WI38 (cell line): Measurements from ENCODE around the gene FEZF2.

ENCODE experiments used
- H3K4me3 ChIP-seq: 2 replicates; pipeline ENCODE4 v1.5.1; 2011; ENCODE audit warnings: low read depth, mild to moderate bottlenecking, control low read depth, low read length
- CTCF ChIP-seq: IDR thresholded peaks from 2 replicates; pipeline ENCODE4 v1.5.1; 2012; ENCODE audit warnings: low read depth, mild to moderate bottlenecking, control low read depth, low read length

The FEZF2 gene

GRCh38 chr3:62368705-62369475 lies 4.5 kb downstream of the FEZF2 start:
- H3K4me3 ChIP-seq: no peak overlapping the region
- TF ChIP-seq CTCF: no peak

- TF ChIP-seq CTCF: no peak
- H3K4me3 ChIP-seq: no peak overlapping the region
Observed at GRCh38 chr3:62368290-62368704, 5.1 kb downstream of the FEZF2 start.

- H3K4me3 ChIP-seq: no peak overlapping the region
- TF ChIP-seq CTCF: no peak
Observed at GRCh38 chr3:62367763-62368195, 5.6 kb downstream of the FEZF2 start.

GRCh38 chr3:62366126-62366484 lies 7.2 kb downstream of the FEZF2 start:
- H3K4me3 ChIP-seq: no peak overlapping the region
- TF ChIP-seq CTCF: no peak

- no peak overlapping the region for H3K4me3 ChIP-seq
- no peak for TF ChIP-seq CTCF
Observed at GRCh38 chr3:62365391-62366125, 7.8 kb downstream of the FEZF2 start.

- no peak overlapping the region for H3K4me3 ChIP-seq
- TF ChIP-seq CTCF: no peak
Observed at GRCh38 chr3:62364191-62364590, 9.2 kb downstream of the FEZF2 start.

GRCh38 chr3:62363275-62363674 lies 10.1 kb downstream of the FEZF2 start:
- no peak overlapping the region for H3K4me3 ChIP-seq
- no peak for TF ChIP-seq CTCF
